COLO668 (cell line): Measurements from ENCODE around the gene PSMF1.

ENCODE experiments used
- DNase-seq: peaks from one replicate; lab custom pipeline; 2025; ENCODE audit not compliant: unreplicated experiment; lab: John Stamatoyannopoulos, UW

Gene PSMF1

DNA sequence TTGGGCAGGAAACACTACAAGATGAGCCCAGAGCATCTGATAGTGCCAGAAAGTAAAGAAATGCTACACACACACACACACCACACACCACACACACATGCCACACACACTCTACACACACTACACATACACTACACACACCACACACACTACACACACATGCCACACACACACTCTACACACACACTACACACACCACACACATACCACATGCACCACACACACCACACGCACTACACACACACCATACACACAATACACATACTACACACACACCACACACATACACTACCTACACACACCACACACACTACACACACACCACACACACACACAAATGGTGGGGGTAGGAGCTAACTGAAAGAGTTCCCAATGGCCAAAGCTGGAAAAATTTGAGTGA, 69.9 kb downstream of the PSMF1 start:
- no peak for DNase-seq

DNA sequence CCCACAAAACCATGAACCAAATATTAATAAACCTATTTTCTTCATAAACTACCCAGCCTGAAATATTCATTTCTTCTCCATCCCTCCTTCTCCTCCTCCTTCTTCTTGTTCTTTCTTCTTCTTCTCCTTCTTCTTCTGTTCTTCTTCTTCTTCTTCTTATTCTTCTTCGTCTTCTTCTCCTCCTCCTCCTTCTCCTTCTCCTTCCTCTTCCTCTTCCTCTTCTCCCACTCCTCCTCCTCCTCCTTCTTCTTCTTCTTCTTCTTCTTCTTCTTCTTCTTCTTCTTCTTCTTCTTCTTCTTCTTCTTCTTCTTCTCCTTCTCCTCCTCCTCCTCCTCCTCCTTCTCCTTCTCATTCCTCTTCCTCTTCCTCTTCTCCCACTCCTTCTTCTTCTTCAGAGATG, 71.4 kb downstream of the PSMF1 start:
- DNase-seq: no peak

DNA sequence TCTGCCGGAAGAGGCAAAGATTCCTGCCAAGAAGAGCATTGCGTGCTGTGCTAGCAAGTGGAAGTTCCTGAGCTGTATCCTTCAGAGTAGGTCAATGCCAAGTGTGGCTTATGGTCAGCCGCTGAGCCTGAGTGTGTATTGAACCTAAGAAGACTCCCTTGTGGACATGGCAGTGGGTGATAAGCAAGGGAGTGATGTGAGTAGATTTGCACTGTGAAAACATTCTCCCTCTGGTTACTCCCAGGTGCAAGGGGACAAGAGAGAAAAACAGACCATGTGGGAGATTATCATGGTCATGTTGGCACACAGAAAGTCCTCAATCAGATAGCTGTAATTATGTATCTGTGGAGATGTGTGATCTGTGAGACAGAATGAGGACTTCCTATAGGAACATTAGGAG, 72.4 kb downstream of the PSMF1 start:
- no peak for DNase-seq

DNA sequence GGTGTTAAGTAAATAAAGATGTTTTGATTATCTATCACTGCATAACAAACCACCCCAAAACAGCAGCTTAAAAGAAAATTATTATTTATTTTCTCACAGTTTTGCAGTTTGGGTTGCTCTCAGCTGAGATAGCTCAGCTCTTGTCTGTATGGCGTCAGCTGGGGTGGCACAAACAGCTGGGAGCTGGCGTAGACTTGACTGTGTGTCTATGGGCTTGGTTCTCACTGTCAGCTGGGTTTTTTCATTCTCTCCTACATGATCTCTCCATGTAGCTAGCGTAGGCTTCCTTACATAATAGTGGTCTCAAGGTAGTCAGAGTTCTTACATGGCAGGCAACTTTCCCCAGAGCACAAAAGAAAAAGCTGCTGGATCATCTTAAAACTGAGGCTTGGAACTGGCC, 72.9 kb downstream of the PSMF1 start:
- DNase-seq: no peak

DNA sequence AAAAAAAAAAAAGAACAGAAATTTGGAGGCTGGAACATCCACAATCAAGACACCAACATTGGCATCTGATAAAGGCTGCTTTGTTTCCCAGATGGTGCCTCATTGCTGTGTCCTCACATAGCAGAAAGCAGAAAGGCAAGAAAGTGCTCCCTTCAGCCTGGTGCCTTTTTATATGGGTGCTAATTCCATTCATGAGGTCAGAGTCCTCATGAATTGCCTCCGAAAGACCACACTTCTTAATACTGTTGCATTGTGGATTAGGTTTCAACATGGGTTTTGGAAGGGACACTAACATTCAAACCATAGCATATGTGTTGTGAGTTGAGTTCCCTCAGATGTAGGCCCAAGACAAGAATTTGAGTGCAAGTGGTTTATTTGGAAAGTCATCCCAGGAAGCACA, 76.8 kb downstream of the PSMF1 start:
- DNase-seq: no peak

DNA sequence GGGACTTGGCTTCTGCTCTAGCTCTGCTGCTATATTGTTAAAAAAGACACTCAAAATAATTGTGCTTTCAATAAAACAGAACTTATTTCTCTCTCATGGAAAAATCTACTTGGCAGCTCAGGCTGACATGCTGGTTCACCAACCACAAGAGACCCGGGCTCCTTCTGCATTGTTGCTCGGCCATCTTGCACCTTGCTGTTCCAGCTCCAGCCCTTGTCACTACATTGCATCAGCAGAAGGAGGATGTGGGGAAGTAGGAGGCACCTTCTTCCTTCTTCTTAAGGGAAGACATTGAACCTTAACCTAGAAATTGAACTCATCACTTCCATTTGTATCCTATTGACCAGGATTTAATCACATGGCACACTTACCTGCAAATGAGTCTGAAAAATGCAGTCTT, 78.2 kb downstream of the PSMF1 start:
- DNase-seq: no peak

DNA sequence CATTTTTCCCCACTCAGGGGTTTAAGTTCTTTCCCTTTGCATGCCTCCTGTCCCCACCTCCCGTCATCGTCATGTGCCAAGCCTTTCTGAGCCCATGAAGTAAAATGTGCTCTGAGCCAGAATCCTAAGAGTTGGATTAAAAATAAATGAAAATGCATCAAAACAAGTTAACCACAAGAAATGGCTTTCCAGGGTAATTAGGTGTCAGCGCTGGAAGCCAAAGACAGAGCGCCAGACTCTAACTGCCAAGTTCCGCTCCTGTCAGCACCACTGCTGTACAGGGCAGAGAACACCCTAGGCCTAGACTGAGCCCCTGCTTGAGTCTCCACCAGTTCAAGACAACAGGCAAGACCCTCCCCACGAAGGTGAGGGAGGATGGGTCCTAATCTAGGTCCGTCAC, 79.4 kb downstream of the PSMF1 start:
- no peak for DNase-seq

DNA sequence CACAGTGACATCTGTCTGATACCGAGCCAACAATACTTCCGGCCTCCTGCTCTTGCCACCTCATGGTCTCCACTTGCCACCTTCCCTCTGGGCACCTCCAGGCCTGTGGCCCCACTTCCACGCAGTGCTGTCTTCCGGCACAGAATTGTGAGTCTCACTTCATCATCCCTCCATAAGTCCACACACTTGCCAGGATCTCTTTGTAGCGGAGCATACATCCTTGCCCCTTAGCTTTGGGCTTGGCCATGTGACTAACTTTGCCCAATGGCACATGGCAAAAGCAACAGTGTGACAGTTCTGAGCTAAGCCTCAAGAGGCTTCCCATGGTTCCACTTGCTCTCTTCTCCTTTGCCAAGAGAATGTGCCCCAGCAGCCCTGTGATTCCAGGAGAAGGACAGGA, 80.3 kb downstream of the PSMF1 start:
- DNase-seq: no peak

DNA sequence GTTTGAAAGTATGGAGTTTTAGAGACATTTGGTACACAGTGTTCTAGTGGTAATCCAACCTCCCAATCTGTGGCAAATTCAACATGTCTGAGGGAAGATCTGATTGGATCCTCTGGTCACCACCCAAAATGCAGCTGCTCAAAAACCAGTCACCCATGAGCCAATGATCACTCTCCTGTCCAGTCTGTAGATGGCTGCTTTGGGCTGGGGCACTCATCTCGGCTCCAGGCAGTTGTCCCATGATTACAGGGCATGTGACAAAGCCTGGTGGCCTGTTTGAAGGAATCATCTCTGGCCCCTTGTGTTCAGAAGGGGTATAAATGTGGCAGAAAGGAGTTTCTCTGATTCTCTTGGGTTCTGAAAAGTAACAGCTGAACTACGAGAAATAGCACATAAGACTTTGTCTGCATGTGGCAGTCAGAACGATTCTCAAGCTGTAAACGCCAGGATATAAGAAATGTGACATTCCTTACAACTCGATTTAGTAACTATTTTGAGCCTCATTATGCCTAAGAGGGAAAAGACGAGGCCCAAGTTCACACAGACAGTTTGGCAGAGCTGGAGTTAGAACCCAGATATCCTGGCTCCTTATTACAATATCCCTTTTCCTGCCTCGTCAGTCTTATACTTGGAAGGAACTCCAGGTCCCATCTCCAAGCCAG, 80.9 kb downstream of the PSMF1 start:
- DNase-seq: no peak

DNA sequence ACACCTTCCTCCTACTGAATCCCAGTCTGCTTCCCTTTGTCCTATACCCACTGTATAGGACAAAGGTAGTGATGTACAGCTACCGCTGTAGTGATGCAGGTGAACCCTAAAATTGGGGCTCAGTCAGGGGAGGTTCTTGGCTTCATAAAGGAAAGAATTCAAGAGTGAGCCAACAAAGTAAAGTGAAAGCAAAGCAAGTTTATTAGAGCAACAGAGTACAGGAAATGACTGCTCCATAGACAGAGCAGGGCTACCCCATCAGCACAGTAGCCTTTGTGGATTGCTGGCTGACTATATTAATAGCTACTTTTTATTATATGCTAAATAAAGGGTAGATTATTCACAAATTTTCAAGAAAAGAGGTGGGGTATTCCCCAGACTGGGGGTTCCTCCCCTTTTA, 81.6 kb downstream of the PSMF1 start:
- DNase-seq: no peak

DNA sequence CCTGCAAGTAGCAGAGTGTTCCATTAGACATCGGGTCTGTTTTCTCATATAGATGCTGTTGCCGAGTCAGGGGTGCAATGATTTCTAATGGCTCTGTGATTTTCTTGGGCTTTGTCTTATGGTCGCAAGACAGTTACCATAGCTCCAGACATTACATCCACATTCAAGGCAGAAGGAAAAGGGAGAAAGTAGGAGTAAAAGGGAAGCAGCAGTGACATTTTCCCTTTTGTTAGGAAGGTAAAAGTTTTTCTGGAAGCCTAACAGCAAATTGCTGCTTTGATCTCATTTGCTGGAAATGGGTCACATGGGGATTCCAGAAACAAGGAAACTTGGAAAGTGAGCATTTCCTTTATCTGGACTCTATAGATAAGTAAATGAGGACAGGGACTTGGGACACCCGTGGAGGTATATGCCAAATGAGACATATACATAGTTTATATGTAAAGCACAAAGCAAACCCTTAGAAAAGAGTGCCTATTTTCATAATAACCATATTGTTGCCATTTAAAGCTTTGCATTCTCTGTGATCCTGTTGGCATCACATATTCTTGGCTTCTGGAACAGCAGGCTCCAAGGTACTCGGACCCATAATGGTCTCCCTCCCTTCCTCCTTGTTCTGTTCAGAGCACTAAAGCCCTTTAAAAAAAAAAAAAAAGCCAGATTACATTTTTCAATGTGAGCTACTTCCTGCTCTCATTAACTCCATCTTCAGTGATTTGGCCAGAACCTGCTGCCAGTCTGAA, 84.5 kb downstream of the PSMF1 start, which contains the start of gene C20orf202:
C20orf202 (plus strand) TSS at position 693 of the 743 bp plus-strand sequence. CDS start 132 bp downstream, outside the sequence.
- no peak for DNase-seq

DNA sequence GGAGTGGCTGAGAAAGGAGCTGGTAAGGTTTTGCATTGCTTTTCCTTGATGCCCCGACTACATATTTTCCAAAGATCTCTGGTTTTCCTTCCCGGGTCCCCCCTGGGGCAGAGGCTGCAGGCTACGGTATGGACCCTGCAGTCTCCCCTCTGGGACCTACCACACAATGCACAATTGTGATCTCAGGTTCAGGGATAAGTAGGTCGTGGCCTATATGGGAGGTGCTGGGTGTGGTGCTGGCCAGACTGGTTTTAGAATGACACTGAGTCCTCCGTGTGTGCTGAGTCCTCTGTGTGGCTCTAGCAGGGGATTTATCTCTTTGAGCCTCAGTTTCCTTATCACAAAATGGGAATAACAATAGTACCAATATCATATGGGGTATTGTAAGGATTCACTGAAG, 85.2 kb downstream of the PSMF1 start:
- no peak for DNase-seq

DNA sequence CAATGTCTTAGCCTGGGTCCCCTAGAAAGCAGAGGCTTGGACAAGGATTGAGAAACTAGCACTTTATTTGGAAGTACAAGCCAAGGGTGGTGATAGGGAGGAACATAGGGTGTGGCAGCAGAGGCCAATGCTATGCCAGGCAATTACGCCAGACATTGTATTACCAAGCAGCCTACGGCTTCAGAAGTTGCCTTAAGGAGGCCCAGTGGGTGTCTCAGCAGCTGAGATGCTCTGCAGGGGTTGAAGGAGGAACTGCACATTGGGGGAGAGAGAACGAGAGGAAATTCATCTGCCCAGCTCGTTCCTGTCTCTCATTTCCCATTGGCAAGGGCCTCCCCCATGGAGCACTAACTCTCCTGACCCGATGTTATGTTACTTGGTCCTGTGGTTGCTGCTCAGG, 85.7 kb downstream of the PSMF1 start:
- no peak for DNase-seq

DNA sequence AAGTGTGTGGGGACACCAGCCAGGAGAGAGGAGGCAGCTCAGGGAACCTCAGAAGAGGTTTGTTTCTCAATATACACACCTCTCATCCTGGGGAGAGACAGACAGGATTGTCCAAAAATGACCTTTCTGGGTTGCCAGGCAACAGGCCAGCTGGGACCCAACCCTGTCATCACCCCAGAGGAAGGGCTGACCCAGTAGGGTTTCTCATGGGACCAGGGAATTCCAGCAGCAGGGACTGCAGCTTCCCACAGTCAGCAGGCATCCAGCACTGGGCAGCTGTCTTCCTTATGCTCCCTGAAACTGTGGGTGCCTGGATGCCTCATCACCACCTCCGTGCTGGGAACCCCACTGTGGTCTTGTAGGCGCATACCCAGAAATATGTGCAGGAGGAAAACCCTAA, 86.2 kb downstream of the PSMF1 start:
- DNase-seq: no peak

DNA sequence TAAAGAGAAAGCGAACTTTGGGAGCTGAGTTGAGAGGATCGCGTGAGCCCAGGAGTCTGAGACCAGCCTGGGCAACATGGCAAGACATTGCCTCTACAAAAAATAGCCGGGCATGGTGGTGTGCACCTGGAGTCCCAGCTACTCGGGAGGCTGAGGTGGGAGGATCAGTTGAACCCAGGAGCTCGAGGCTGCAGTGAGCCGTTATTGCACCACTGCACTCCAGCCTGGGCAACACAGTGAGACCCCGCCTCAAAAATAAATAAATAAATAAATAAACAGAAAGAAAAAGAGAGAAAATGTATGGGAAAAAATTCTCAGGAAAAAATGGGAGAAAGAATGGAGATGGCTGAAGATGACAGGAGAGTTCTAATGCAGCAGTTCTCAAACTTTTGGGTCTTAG, 87.4 kb downstream of the PSMF1 start:
- DNase-seq: no peak

DNA sequence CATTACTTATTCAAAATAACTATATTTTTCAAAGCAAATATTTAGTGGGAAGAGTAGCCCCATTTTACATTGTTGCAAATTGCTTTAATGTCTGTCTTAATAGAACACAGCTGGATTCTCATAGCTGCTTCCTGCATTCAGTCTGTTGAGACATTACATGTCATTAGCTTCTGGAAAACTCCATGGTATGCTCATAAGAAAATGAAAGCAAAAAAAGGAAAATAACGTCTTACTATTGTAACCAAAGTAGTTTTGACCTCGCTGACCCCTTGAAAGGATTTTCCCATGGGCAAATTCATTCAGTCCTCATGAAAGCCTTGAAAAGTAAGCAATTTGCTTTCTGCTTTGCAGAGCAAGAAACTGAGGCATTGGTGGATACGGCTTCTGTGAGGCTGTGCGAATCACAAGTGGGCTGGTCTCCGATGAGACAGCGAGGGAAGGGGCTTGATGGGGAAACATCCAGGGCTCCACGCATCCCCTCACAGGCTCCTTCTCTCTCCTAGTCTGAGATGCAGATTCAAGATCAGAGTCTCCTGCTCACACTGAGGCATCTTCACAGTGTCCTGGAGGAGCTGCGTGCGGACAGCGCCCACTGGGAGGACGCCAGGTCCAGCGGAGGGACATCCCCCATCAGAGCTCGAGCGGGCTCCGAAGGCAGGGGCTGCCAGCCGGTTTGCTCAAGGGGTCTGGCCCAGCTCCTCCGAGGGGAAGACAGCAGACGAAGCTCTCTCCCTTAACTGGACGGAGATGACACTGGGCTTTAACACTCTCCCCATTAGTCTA, 88.2 kb downstream of the PSMF1 start:
- no peak for DNase-seq

DNA sequence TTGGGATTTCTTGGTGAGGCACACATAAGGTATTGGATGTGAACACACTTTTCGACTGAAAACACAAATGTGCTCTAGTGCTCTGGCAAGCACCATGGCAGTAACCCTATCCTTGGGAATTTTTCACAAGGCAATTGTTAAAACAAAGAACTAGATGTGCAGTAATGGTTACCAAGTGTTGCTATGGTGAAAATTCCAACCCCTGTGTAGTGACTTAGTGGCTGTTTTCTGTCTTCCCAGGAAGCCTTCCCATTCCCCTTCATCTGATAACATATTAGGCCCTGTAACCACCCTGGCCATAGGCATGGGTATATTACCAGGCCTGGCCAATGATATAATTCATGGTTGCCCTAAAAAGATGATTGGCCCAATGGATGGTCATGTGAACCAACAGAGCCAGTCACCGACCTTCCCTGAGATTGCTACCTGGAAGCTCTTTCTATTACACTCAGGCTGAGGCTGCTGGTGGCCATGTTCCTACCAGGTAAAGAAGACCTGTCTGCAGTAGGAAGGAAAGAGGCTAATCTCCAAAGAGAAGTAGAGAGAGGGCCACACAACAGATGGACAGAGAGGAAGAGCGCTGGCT, 89.0 kb downstream of the PSMF1 start:
- no peak for DNase-seq

DNA sequence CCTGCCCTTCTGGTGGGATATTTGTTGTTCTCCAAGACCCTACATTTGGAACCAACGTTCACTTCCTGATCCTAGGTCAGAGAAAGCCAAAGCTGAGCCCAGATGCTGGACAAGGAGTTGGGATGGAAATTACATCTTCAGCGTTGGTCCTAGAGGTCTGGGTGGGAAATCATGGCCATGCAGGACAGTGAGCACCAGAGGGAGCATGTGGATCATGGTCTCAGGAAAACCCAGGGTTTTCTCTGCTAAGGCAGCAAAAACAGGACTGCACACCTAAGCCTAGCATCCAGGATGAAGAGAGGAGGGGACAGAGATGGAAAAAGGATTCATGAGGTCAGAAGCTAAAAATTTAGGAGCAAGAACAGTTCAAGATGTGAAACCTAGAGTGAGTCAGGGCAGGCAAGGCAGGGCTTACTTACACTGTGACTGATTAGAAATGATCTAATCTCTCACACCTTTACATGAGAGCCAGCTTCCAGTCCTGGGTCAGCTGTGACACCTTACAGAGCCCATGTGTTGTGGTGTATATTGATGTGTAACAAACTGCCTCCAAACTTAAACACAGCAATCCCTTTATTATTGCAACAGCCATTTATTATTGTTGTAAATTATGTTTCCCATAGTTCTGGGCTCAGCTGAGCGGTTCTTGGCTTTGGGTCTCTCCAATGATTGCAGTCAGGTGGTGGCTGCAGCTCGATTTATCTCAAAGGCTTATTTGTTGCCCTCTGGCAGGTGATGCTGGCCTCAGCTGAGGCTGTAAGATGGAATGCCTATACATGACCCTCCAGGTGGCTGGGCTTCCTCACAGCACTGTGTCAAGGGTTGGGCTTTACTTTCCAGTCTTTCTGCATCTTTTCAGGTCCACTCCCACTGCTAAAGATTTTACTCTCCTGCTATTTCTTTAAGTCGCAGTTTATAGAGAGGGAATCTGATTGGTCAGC, 91.3 kb downstream of the PSMF1 start:
- no peak for DNase-seq

DNA sequence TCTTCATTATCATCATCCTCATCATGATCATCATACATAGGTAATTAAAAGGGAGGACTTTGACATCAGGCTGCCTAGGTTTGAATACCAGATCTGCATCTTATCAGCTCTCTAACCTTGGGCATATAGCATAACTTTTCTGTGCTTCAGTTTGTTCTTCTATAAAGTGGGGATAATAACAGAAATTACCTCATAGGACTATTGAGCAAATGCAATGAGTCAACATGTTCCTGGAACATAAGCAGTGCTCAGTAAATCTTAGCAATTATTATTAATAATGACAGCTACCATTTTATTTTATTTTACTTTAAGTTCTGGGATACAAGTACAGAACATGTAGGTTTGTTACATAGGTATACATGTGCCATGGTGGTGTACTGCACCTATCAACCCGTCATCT, 92.1 kb downstream of the PSMF1 start:
- DNase-seq: no peak

DNA sequence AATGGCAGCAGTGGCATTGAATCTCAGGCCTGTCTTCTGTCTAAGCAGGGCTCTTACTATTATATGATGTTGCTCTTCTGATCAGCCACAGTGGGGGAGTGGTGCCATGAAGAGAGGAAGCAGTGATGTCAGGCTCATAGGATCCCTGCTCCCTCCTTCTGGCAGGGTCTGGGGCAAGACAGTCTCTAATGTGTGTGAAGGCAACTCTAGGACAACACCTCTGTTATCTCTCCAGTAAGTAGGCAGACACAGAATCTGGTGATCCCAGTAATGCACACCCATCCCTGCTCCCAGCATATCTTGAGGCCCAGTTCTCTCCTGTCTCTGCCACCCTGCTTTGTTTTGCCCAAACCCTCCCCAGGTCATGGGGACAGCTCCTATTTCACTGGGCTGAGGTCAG, 93.6 kb downstream of the PSMF1 start:
- no peak for DNase-seq
